ENCODE data around the gene NTHL1. TPM values are rescaled to one million over a fixed set of nuclear protein-coding genes. Genes with fewer than 3 reads are reported as not detected.
A peak's percentile ranks its signal among the peaks of the same experiment; 100 is the strongest.

NTHL1 gene
- total RNA-seq, 1 experiment from 2014 or later = 32.8 TPM

DNA sequence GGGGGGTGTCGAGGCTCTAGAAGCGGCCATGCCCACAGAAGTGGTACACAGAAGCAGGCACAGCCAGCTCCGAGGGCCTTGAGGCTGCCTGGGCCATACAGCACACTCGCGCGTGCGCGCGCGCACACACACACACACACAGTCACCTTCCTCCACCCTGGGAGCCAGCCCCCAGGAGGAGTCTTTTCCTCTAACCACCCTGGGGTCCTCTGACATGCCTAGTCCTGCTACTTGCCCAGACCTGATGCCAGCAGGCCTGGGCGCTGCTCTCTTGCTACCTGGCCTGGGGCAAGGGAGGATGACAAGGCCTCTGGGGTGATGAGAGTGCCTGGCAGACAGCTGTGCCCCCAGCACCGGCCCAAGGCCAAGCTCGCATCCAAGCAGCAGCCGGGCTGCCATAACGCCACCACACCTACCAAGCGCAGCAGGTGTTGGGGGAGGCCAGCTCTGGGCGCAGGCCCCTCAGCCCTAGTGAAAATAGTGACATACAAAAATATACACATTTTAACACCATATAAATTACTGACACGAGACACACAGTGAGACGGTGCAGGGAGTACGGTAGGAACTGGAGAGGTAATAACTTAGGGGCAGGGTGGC is 41.2 kb upstream of the NTHL1 start:
- TF ChIP-seq, protein P1, sequence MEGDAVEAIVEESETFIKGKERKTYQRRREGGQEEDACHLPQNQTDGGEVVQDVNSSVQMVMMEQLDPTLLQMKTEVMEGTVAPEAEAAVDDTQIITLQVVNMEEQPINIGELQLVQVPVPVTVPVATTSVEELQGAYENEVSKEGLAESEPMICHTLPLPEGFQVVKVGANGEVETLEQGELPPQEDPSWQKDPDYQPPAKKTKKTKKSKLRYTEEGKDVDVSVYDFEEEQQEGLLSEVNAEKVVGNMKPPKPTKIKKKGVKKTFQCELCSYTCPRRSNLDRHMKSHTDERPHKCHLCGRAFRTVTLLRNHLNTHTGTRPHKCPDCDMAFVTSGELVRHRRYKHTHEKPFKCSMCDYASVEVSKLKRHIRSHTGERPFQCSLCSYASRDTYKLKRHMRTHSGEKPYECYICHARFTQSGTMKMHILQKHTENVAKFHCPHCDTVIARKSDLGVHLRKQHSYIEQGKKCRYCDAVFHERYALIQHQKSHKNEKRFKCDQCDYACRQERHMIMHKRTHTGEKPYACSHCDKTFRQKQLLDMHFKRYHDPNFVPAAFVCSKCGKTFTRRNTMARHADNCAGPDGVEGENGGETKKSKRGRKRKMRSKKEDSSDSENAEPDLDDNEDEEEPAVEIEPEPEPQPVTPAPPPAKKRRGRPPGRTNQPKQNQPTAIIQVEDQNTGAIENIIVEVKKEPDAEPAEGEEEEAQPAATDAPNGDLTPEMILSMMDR (IDR thresholded peaks at IDR 0.05; ENCODE audit: unreplicated experiment) = no peak
- intact Hi-C loops (cut with micrococcal nuclease; ENCODE audit: unreplicated experiment) = no loop called here
- Mint-ChIP-seq H3K27me3 (ENCODE audit: unreplicated experiment) (no peaks in the 10 kb centered on the region), H3K4me3 (ENCODE audit: low read depth, unreplicated experiment) (peak overlapping the region; percentile 14), H3K36me3 (ENCODE audit: insufficient read depth, unreplicated experiment) (peaks cover 62% of the 10 kb centered on the region), H3K9me3 (ENCODE audit: low read depth, unreplicated experiment) (no peaks in the 10 kb centered on the region), H3K4me1 (ENCODE audit: low read depth, unreplicated experiment) (no peaks in the 10 kb centered on the region), H3K27ac (ENCODE audit: unreplicated experiment) (no peak overlapping the region)
- no TSS peak for BruUV-seq (replicated peaks)
- CTCF ChIA-PET = no interaction called here
- no peak for DNase-seq

- no TSS peak for BruUV-seq (replicated peaks)
- DNase-seq = no peak
- no peaks in the 10 kb centered on the region for H3K4me1 Mint-ChIP-seq (ENCODE audit: low read depth, unreplicated experiment)
- no peak overlapping the region for H3K27ac Mint-ChIP-seq (ENCODE audit: unreplicated experiment)
- no peaks in the 10 kb centered on the region for H3K27me3 Mint-ChIP-seq (ENCODE audit: unreplicated experiment)
- peaks cover 63% of the 10 kb centered on the region for H3K36me3 Mint-ChIP-seq (ENCODE audit: insufficient read depth, unreplicated experiment)
- H3K9me3 Mint-ChIP-seq (ENCODE audit: low read depth, unreplicated experiment) = no peaks in the 10 kb centered on the region
- CTCF ChIA-PET = no interaction called here
- peak overlapping the region; percentile 14 for H3K4me3 Mint-ChIP-seq (ENCODE audit: low read depth, unreplicated experiment)
- TF ChIP-seq, protein P1 (IDR thresholded peaks at IDR 0.05; ENCODE audit: unreplicated experiment) = no peak
- intact Hi-C loops (cut with micrococcal nuclease; ENCODE audit: unreplicated experiment) = no loop called here
Observed at GRCh38 chr16:2087748-2088631, 40.4 kb upstream of the NTHL1 start.

- CTCF ChIA-PET = no interaction called here
- intact Hi-C loops (cut with micrococcal nuclease; ENCODE audit: unreplicated experiment) = no loop called here
- Mint-ChIP-seq H3K27ac (ENCODE audit: unreplicated experiment) (no peak overlapping the region), H3K4me1 (ENCODE audit: low read depth, unreplicated experiment) (no peaks in the 10 kb centered on the region), H3K9me3 (ENCODE audit: low read depth, unreplicated experiment) (no peaks in the 10 kb centered on the region), H3K36me3 (ENCODE audit: insufficient read depth, unreplicated experiment) (peaks cover 66% of the 10 kb centered on the region), H3K27me3 (ENCODE audit: unreplicated experiment) (no peaks in the 10 kb centered on the region), H3K4me3 (ENCODE audit: low read depth, unreplicated experiment) (no peak overlapping the region)
- no peak for DNase-seq
- TF ChIP-seq, protein P1 (IDR thresholded peaks at IDR 0.05; ENCODE audit: unreplicated experiment) = no peak
- BruUV-seq (replicated peaks) = no TSS peak
Observed at GRCh38 chr16:2086812-2087747, 39.4 kb upstream of the NTHL1 start.

DNA sequence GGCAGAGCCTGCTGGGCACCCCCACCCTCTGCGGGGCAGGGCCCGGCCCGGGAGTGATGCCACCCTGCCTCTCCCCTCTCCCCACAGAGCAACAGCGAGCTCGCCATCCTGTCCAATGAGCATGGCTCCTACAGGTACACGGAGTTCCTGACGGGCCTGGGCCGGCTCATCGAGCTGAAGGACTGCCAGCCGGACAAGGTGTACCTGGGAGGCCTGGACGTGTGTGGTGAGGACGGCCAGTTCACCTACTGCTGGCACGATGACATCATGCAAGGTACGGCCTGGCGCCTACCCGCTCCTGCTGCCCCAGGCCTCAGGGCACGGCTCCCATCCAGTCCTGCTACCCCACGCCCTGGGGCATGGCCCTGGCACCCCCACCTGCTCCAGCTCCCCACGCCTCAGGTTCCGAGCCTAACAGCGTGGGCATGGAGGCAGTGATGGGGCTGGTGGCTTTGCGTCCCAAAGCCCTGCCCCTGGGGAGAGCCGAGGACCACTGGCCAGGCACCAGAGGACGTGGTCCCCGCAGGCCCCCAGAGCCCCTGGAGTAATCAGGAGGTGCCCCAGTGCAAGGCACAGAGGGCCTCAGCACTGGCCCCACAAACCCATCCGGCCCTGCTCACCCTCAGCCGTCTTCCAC is 38.6 kb upstream of the NTHL1 start:
- peaks cover 66% of the 10 kb centered on the region for H3K36me3 Mint-ChIP-seq (ENCODE audit: insufficient read depth, unreplicated experiment)
- no TSS peak for BruUV-seq (replicated peaks)
- TF ChIP-seq, protein P1 (IDR thresholded peaks at IDR 0.05; ENCODE audit: unreplicated experiment) = no peak
- H3K4me3 Mint-ChIP-seq (ENCODE audit: low read depth, unreplicated experiment) = no peak overlapping the region
- H3K4me1 Mint-ChIP-seq (ENCODE audit: low read depth, unreplicated experiment) = no peaks in the 10 kb centered on the region
- no peaks in the 10 kb centered on the region for H3K9me3 Mint-ChIP-seq (ENCODE audit: low read depth, unreplicated experiment)
- intact Hi-C loops (cut with micrococcal nuclease; ENCODE audit: unreplicated experiment) = no loop called here
- no peak for DNase-seq
- CTCF ChIA-PET = no interaction called here
- no peak overlapping the region for H3K27ac Mint-ChIP-seq (ENCODE audit: unreplicated experiment)
- no peaks in the 10 kb centered on the region for H3K27me3 Mint-ChIP-seq (ENCODE audit: unreplicated experiment)
